ENCODE data around the gene CACNA2D1. TPM values are rescaled to one million over a fixed set of nuclear protein-coding genes. Genes with fewer than 3 reads are reported as not detected.
A peak's percentile ranks its signal among the peaks of the same experiment; 100 is the strongest.

Gene CACNA2D1
- total RNA-seq, 1 experiment from 2014 or later = 0.77 TPM

GRCh38 chr7:82241356-82241755 is 202.2 kb downstream of the CACNA2D1 start:
- H3K9me2 ChIP-seq (replicated peaks; ENCODE audit: low read length) = no peaks in the 10 kb centered on the region
- intact Hi-C loops (cut with micrococcal nuclease) = no loop called here
- H4K20me1 ChIP-seq (ENCODE audit: low read length) = no peaks in the 10 kb centered on the region
- H3K9me3 ChIP-seq (ENCODE audit: low read length) = no peaks in the 10 kb centered on the region
- H2AFZ ChIP-seq (ENCODE audit: low read length) = no peak overlapping the region
- H3K27ac ChIP-seq (ENCODE audit: low read length) = no peak overlapping the region
- CTCF ChIA-PET = no interaction called here
- H3K4me1 ChIP-seq (ENCODE audit: insufficient read depth, low read length) = no peaks in the 10 kb centered on the region
- no TSS peak for BruUV-seq (replicated peaks)
- ATAC-seq (no peak), DNase-seq (no peak)
- H3K36me3 ChIP-seq (ENCODE audit: low read depth, low read length) = no peaks in the 10 kb centered on the region
- H3K4me2 ChIP-seq (ENCODE audit: low read length) = no peak overlapping the region
- H3K27me3 ChIP-seq (ENCODE audit: low read length) = peaks cover 50% of the 10 kb centered on the region
- H3K79me2 ChIP-seq (ENCODE audit: low read length) = no peaks in the 10 kb centered on the region
- no peak overlapping the region for H3K9ac ChIP-seq (ENCODE audit: low read length)
- POLR2A ChIA-PET (ENCODE audit: unreplicated experiment) = no interaction called here
- H3K4me3 ChIP-seq (ENCODE audit: low read length) = no peak overlapping the region
- TF ChIP-seq EZH2phosphoT487 (IDR thresholded peaks at IDR 0.05; ENCODE audit: borderline replicate concordance, low read length) (no peak), CTCF (conservative IDR thresholded peaks at IDR 0.05; ENCODE audit: low read depth, low read length) (no peak)
- no peaks in the 10 kb centered on the region for H3F3A ChIP-seq (ENCODE audit: low read length, unreplicated experiment)

- Histone ChIP-seq H3K36me3 (ENCODE audit: low read depth, low read length) (no peaks in the 10 kb centered on the region), H2AFZ (ENCODE audit: low read length) (no peak overlapping the region), H3K9me2 (replicated peaks; ENCODE audit: low read length) (no peaks in the 10 kb centered on the region), H3K9me3 (ENCODE audit: low read length) (no peaks in the 10 kb centered on the region), H3K79me2 (ENCODE audit: low read length) (no peaks in the 10 kb centered on the region), H3K4me2 (ENCODE audit: low read length) (no peak overlapping the region), H3K27ac (ENCODE audit: low read length) (no peak overlapping the region), H4K20me1 (ENCODE audit: low read length) (no peaks in the 10 kb centered on the region), H3K27me3 (ENCODE audit: low read length) (peaks cover 35% of the 10 kb centered on the region), H3K4me3 (ENCODE audit: low read length) (no peak overlapping the region), H3F3A (ENCODE audit: low read length, unreplicated experiment) (no peaks in the 10 kb centered on the region), H3K4me1 (ENCODE audit: insufficient read depth, low read length) (no peaks in the 10 kb centered on the region), H3K9ac (ENCODE audit: low read length) (no peak overlapping the region)
- intact Hi-C loops (cut with micrococcal nuclease) = loop anchor here (1.0 to 2.0 kb wide), 2 partner anchors 123 to 246 kb away; no protein-coding TSS in a partner anchor
- TF ChIP-seq EZH2 (IDR thresholded peaks at IDR 0.05; ENCODE audit: low read length, unreplicated experiment) (no peak), CTCF (conservative IDR thresholded peaks at IDR 0.05; ENCODE audit: low read depth, low read length) (no peak), EZH2phosphoT487 (IDR thresholded peaks at IDR 0.05; ENCODE audit: borderline replicate concordance, low read length) (no peak)
- no TSS peak for BruUV-seq (replicated peaks)
- ATAC-seq = peak; percentile 50
- POLR2A ChIA-PET (ENCODE audit: unreplicated experiment) = no interaction called here
- CTCF ChIA-PET = no interaction called here
- peak; percentile 18 for DNase-seq
These were observed 207.9 kb downstream of the CACNA2D1 start for GRCh38 chr7:82235713-82236112.

GRCh38 chr7:82234457-82235049 is 209.0 kb downstream of the CACNA2D1 start:
- Histone ChIP-seq H3K4me2 (ENCODE audit: low read length) (no peak overlapping the region), H3K9me3 (ENCODE audit: low read length) (no peaks in the 10 kb centered on the region), H3K4me3 (ENCODE audit: low read length) (no peak overlapping the region), H2AFZ (ENCODE audit: low read length) (no peak overlapping the region), H3K79me2 (ENCODE audit: low read length) (no peaks in the 10 kb centered on the region), H4K20me1 (ENCODE audit: low read length) (no peaks in the 10 kb centered on the region), H3K27ac (ENCODE audit: low read length) (no peak overlapping the region), H3F3A (ENCODE audit: low read length, unreplicated experiment) (no peaks in the 10 kb centered on the region), H3K9me2 (replicated peaks; ENCODE audit: low read length) (no peaks in the 10 kb centered on the region), H3K9ac (ENCODE audit: low read length) (no peak overlapping the region), H3K27me3 (ENCODE audit: low read length) (peaks cover 37% of the 10 kb centered on the region), H3K36me3 (ENCODE audit: low read depth, low read length) (no peaks in the 10 kb centered on the region), H3K4me1 (ENCODE audit: insufficient read depth, low read length) (no peaks in the 10 kb centered on the region)
- TF ChIP-seq EZH2 (IDR thresholded peaks at IDR 0.05; ENCODE audit: low read length, unreplicated experiment) (no peak), CTCF (conservative IDR thresholded peaks at IDR 0.05; ENCODE audit: low read depth, low read length) (peak; percentile 77)
- BruUV-seq (replicated peaks) = no TSS peak
- POLR2A ChIA-PET (ENCODE audit: unreplicated experiment) = no interaction called here
- DNase-seq (peak; percentile 60), ATAC-seq (no peak)
- CTCF ChIA-PET = interaction anchor here (0.6 to 1.0 kb wide), 9 partner anchors 18 to 1728 kb away, joined by 3 to 6 read pairs (median 3); no protein-coding TSS in a partner anchor
- intact Hi-C loops (cut with micrococcal nuclease) = loop anchor here (1.0 to 5.0 kb wide), 6 partner anchors 124 to 735 kb away; no protein-coding TSS in a partner anchor

Data from PC-3 (cell line).